ENCODE data around the gene SAPCD2. TPM values are rescaled to one million over a fixed set of nuclear protein-coding genes. Genes with fewer than 3 reads are reported as not detected.

The SAPCD2 gene
- total and polyA plus RNA-seq, 8 donors, result 0.04 to 0.97 (median 0.34) TPM

- Histone ChIP-seq H3K4me3 (no peak overlapping the region), H3K27me3 (no peaks in the 10 kb centered on the region), H3K36me3 (peaks cover 0 to 20% (median 0%) of the 10 kb centered on the region in 3 donors), H3K9me3 (no peaks in the 10 kb centered on the region), H3K4me1 (peaks cover 0 to 4% (median 0%) of the 10 kb centered on the region in 3 donors), H3K27ac (no peak overlapping the region)
- intact Hi-C loops (cut with DNase I), result loop anchor here in 1 of 3 donors (10.0 kb wide), 1 partner anchor 122 kb away; the partner anchor contains the start of gene SLC34A3
- FAIRE-seq (no peak), ATAC-seq (no peak), DNase-seq (peak in 2 of 6 donors; percentile 44 to 82)
- WGBS, 2 donors, result 95 to 96% methylated on average over 41 to 42 of the region's 42 CpGs
- TF ChIP-seq, protein P1, sequence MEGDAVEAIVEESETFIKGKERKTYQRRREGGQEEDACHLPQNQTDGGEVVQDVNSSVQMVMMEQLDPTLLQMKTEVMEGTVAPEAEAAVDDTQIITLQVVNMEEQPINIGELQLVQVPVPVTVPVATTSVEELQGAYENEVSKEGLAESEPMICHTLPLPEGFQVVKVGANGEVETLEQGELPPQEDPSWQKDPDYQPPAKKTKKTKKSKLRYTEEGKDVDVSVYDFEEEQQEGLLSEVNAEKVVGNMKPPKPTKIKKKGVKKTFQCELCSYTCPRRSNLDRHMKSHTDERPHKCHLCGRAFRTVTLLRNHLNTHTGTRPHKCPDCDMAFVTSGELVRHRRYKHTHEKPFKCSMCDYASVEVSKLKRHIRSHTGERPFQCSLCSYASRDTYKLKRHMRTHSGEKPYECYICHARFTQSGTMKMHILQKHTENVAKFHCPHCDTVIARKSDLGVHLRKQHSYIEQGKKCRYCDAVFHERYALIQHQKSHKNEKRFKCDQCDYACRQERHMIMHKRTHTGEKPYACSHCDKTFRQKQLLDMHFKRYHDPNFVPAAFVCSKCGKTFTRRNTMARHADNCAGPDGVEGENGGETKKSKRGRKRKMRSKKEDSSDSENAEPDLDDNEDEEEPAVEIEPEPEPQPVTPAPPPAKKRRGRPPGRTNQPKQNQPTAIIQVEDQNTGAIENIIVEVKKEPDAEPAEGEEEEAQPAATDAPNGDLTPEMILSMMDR (IDR thresholded peaks at IDR 0.05), result no peak
Observed at GRCh38 chr9:137112564-137113384, 42.4 kb upstream of the SAPCD2 start.

GRCh38 chr9:137111788-137112563 lies 41.6 kb upstream of the SAPCD2 start:
- H3K36me3 ChIP-seq, result peaks cover 0 to 28% (median 0%) of the 10 kb centered on the region in 3 donors
- H3K4me1 ChIP-seq, result peaks cover 0 to 4% (median 0%) of the 10 kb centered on the region in 3 donors

DNA sequence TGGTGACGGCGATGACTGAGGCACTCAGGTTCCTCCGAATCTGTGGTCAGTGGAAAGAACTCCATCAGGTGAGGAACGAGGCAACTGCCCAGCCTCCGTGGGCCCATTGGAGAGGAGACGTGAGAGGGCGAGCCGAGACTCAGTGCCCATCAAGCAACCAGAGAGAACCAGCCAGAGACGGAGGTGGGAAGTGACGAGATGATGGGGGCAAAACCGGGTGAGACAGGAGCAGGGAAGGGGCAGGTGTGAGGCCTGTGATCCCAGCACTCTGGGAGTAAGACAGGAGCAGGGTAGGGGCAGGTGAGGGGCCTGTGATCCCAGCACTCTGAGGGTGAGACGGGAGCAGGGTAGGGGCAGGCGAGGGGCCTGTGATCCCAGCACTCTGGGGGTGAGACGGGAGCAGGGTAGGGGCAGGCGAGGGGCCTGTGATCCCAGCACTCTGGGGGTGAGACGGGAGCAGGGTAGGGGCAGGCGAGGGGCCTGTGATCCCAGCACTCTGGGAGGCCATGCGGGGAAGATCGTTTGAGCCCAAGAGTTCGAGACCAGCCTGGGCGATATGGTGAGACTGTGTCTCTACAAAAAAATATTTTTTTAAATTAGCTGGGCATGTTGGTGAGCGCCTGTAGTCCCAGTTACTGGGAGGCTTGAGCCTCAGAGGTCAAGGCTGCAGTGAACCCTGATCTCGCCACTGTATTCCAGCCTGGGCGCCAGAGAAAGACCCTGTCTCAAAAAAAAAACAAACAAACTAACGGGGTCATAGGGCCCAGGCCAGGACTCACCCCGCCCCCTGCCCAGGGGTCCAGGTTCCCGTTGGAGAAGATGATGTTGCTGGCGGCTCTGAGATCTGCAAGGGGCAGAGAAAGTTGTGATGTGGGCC lies 40.8 kb upstream of the SAPCD2 start:
- Histone ChIP-seq H3K36me3 (peaks cover 0 to 29% (median 0%) of the 10 kb centered on the region in 3 donors), H3K9me3 (no peaks in the 10 kb centered on the region), H3K4me3 (no peak overlapping the region), H3K4me1 (peaks cover 0 to 4% (median 0%) of the 10 kb centered on the region in 3 donors), H3K27me3 (no peaks in the 10 kb centered on the region), H3K27ac (no peak overlapping the region)
- no peak for FAIRE-seq
- 86 to 89% methylated on average over 25 to 28 of the region's 28 CpGs for WGBS, 2 donors
- TF ChIP-seq, protein P1 (IDR thresholded peaks at IDR 0.05), result no peak
- intact Hi-C loops (cut with DNase I), result loop anchor here in 1 of 3 donors (10.0 kb wide), 1 partner anchor 124 kb away; the partner anchor contains the start of gene SLC34A3
- no peak for ATAC-seq
- no peak for DNase-seq

More at GRCh38 chr9:137111788-137112563, 41.6 kb upstream of the SAPCD2 start:
- H3K9me3 ChIP-seq, result no peaks in the 10 kb centered on the region
- no peaks in the 10 kb centered on the region for H3K27me3 ChIP-seq
- TF ChIP-seq, protein P1 (IDR thresholded peaks at IDR 0.05), result no peak
- ATAC-seq (no peak), FAIRE-seq (no peak), DNase-seq (peak in 2 of 6 donors; percentile 42 to 80)
- 89 to 91% methylated on average over 32 to 35 of the region's 35 CpGs for WGBS, 2 donors
- intact Hi-C loops (cut with DNase I), result loop anchor here in 1 of 3 donors (10.0 kb wide), 1 partner anchor 123 kb away; the partner anchor contains the start of gene SLC34A3
- H3K4me3 ChIP-seq, result no peak overlapping the region
- no peak overlapping the region for H3K27ac ChIP-seq

DNA sequence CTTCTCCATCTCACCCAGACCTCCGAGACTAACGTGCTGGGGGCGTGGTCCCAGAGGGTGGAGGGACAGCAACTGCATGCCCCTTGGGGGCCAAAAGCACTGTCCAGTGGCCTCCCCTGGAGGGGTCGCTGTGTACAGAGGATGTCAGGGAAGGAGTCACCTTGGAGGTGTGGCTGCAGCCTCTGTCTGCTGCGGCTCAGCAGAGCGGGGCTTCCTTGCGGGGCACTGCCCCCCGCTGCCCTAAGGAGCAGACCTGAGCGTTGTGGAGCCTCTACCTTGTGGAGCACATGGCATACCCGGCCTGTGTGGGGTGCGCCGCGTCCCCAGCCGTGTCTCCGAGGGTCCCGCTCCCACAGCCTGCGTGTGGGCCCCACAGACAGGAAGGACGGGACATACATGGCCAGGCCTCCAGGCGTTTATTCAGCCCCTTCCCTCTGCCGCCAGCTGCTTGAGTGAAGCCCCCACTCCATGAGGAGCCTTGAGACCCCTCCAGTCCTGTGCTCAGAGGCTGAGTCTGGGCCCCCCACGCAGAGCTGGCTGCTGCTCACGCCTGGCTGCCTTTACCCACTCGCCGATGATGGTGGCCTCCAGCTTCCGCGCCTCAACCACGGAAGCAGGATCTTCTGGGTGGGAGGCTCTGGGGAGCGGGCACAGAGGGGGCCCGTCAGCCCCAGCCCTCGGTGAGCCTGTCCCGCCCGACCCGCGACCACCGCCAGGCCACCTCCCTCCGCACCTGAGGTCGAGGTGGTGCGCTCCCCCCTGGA lies 40.0 kb upstream of the SAPCD2 start:
- WGBS, 2 donors, result 90 to 94% methylated on average over 36 to 38 of the region's 38 CpGs
- intact Hi-C loops (cut with DNase I), result loop anchor here in 1 of 3 donors (10.0 kb wide), 1 partner anchor 124 kb away; the partner anchor contains the start of gene SLC34A3
- Histone ChIP-seq H3K36me3 (peaks cover 0 to 29% (median 0%) of the 10 kb centered on the region in 3 donors), H3K27me3 (no peaks in the 10 kb centered on the region), H3K4me1 (peaks cover 0 to 4% (median 0%) of the 10 kb centered on the region in 3 donors), H3K27ac (no peak overlapping the region), H3K4me3 (no peak overlapping the region), H3K9me3 (no peaks in the 10 kb centered on the region)
- DNase-seq (no peak), FAIRE-seq (no peak), ATAC-seq (no peak)
- TF ChIP-seq, protein P1 (IDR thresholded peaks at IDR 0.05), result no peak

Data from pancreas (tissue), 10 donors.